HG02970 (cell line): ENCODE data around the gene CHL1.
A peak's percentile ranks its signal among the peaks of the same experiment; 100 is the strongest.

Experiments
- ATAC-seq: cut with Tn5 transposase; IDR thresholded peaks from one replicate; pipeline ENCODE4 v1.9.1; 2021; ENCODE audit warnings: mild to moderate bottlenecking, moderate library complexity, moderate number of reproducible peaks; ENCODE audit not compliant: unreplicated experiment, low FRiP score

The CHL1 gene

DNA sequence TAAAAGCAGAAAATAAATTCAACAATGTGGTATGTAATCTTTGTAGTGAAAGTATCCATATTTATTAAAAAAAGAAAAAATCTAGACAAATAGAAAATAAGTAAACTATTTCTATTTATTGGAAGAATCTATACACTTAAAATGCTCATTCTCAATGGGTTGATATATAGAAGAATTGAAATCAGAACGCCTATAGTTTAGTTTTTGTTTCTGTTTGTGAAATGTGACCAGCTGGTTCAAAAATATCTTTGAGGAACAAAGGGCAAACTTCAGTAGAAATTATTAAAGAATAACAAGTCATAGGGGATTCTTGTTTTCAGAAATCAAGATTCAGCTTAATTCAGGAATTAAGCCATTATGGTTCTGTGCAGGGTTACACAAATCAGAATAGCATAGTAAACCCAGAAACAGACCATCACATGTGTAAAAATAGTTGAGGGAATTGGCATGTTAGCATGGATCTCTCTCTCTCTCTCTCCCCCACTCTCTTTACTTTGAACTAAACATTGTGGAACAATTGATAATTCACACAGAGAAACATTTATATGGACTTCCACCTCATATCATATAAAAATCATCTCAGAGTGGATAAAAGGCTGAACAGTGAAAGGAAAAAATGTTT, 134.0 kb downstream of the CHL1 start:
- ATAC-seq, result no peak

DNA sequence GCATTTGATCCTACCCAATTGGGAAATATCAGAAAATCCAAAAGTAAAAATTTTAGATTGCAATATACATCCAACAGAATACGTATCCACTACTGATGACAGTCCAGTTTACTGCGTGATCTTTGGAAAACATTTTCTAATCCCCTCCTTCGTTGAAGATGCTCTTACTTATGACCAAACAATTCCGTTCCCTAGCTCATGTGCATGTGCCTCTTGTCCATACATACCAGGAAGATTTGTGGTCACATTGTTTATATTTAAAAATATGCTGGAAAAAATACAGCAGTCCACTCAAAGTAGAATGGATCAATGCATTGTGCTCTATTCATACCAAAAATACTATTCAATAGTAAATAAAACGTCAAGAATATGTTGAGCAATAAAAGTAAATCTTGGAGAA, 135.3 kb downstream of the CHL1 start:
- no peak for ATAC-seq

DNA sequence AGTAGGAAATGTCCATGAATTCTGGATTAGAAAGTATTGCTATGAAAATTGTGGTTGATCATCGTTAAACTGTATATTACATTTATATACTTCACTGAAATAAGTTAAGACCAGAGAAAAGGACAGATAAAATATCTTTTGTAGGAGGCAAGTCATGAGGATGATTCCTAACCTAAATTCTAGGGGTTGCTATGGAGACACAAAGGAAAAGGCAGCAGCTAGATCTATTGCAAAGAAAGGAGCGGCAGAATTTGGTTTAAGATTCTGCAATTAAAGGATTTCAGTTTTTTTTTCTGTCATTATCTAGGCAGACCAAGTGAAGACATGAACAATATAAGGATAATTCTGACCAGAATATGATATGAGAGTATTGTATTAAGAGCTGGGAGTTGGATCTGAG, 136.1 kb downstream of the CHL1 start:
- no peak for ATAC-seq

DNA sequence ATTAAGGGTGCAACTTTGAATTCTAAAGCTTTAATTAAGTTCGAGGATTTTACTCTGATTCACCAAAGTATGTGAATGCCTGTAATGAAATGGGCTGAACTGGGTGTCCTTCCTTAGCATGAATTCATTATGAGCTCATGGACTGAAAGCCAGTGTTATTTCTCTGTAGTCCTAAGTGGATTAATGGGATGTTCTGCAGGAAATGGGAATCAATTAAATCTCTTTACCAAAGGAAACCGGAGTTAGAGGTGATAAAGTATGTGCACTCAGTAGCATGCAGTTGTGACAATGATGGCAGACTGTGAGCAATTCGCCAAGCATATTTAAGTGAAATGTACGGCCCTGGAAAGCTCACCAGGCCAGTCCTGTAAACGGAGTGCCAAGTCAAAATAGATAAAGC, 138.7 kb downstream of the CHL1 start:
- ATAC-seq, result no peak

DNA sequence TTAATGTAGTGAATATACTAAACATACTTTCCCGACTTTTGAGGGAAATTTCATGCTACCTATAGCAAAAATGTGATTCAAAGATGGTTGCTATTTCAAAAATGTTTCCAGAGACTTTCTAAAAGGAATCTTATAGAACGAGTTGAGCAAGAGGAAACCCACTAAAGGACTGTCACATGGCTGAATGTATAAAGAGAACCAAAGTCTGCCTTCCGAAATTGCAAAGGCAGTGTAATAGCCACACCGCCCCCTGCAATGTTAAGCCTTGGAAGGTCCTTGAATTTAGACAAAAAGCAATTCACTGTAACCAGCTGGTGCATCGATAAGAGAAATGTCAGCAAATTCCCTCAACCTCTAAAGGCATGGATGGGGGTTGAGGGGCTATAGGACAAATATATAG, 142.8 kb downstream of the CHL1 start:
- ATAC-seq, result no peak

DNA sequence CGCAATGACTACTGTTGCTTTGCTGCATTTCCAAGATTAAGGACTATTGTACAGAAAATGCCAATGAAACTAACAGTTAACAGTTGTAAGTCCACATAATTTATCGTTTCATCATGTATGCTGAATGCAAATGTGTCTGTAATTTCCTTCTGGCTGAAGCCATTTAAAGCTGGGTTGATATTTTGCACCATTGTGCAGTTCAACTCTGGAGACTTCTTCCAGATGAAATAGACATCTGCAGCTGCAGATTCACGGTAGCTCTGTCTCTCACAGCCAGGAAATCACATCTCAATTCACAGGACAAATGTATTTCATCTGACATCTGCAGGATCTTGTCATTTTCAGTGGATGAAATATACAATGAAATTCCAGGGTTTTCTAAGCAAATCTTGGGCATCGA, 145.4 kb downstream of the CHL1 start:
- no peak for ATAC-seq

DNA sequence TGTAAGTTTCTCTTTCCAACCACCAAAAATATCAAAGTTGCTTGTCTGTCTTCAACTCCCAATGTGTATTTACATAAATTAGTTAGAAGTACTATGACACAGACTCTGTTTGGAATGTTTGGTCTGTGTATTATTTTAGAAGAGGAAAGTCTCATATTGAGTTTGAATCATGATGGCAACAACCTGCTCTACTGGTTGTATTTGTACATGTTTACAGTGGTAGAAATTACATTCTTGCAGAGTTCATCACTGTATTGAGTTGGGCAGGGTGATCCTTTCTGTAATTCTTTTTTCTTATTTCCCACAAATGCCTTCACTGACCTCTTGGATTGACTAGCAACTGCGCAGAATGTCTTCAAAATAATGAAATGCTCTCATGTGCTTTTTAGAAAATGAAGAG, 149.6 kb downstream of the CHL1 start:
- no peak for ATAC-seq

DNA sequence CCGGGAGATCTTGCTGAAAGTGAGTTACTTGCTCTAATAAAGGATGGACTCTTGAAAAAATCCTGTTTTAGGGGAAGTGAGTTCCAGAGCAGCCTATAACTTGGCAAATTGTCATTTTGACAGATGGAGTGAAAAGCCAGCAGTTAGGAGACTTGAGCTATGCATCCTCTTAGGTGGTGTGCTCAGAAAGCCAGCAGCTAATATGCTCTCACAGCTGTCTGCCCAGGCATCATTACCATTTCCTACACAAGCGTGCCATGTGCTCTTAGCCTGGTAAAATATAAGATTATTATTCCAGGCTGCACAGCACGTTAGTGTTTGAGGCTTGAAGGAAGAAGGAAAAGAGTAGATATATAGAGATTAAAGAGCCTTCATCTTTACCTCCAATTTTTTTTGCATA, 151.0 kb downstream of the CHL1 start:
- no peak for ATAC-seq

DNA sequence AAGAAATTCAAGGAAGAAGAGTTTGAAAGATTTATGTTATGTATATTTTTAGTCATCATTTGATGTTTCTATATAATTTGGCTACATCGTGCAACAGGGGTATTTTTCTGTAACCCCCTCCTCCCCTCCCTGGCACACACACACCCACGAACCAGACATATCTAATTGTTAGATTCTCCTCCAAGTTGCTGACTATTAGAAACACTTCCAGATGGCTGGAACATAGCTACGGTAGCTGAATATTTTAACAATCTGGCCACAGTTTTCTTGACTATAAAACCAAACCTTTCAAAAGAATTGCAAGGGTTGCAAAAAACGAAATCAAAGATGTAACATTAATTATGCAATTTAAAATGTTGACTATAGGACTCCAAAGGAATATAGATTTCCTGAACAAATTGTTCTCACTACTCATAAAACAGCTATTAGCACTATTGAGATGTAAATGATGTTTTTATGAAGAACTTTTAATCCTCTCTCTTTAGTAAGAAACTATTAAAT, 154.4 kb downstream of the CHL1 start:
- ATAC-seq, result no peak

DNA sequence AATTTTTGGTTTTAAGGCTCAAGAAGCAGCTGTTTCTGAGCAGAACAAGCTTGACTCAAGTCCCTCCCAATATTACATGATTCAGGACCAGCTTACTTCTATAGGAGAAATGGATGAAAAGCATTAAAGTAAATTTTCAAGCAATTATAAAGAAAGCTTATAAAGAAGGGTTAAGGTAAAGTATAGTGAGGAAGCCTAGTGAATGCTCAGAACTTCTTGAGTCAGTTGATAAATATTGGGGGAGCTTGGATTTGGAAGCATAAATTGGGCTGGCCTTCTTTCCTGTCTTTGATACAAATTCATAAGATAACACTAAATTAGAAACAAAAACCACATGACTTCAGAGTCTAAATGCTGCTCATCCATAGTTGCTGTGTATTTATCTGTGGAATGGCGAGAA, 156.0 kb downstream of the CHL1 start:
- ATAC-seq, result no peak

DNA sequence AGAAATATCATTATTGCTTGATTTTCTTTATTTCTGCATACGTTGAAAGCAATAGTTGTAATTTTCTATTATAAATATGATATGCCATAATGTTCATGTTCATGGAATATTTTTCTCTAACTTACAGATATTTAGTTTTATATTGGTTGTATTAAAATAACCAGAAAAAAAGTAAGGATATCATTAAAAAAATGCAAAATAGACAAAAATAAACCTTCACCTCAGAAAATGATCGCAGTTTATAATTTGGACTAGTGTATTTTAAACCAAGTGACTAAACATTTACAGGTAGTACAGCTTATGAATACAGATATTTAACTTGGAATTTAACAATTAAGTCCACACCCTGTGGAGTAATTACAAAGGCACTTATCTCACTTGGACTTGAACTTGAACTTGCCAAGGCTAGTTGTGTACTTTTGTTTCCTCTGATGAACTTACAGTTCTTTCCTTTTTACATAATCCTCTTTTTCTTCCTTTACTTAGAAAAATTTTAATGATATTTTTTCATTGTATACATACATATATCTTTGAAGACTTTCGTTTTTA, 156.7 kb downstream of the CHL1 start:
- ATAC-seq, result no peak

DNA sequence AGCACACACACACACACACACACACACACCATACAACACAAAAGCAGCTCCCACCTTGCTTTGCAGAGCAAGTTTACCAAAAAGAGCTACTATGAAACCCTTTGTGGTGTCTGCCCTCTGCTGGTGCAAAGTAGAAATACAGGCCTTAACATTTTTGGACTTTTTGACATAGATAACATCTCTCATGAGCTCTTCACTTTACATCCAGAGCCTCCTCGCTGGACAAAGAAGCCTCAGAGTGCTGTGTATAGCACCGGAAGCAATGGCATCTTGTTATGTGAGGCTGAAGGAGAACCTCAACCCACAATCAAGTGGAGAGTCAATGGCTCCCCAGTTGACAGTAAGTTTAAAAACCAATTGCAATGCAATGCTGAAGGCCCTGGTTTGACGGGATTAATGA, 157.9 kb downstream of the CHL1 start:
- ATAC-seq, result no peak

DNA sequence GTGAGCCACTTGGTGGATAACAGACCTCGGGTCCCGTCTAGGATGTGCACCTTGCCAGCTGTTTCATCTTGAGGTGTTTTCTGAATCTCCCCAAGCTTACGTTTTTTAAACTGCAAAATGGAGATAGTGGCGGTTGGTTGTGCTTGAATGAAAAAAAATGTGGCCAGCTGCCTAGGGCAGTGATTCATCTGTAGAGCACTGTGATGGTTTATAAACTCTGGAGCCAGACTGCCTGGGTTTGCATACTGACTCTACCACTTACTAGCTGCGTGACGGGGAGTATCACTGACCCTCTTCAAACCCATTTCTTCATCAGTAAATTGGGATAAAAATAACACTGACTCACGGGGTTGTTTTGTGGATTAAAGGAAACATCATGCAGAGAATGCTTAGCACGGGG, 159.1 kb downstream of the CHL1 start:
- no peak for ATAC-seq

DNA sequence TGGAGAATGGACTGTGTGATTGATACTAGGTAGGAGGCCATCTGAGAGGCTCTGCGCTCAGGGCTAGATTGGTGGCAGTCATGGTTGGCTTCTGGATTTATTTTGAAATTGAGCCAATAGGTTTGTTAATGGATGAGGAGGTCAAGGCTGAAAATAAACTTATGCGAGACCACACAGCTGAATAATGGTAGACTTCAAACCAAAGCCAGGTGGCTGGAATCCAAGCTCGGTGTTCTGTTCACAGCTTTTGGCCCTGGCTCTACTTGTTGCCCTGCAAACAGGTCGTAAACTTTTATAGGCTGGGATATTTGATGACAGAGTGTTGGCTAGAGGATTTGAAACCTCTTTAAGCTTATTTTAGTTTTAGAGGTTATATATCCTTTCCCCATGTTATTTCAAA, 160.4 kb downstream of the CHL1 start:
- no peak for ATAC-seq

DNA sequence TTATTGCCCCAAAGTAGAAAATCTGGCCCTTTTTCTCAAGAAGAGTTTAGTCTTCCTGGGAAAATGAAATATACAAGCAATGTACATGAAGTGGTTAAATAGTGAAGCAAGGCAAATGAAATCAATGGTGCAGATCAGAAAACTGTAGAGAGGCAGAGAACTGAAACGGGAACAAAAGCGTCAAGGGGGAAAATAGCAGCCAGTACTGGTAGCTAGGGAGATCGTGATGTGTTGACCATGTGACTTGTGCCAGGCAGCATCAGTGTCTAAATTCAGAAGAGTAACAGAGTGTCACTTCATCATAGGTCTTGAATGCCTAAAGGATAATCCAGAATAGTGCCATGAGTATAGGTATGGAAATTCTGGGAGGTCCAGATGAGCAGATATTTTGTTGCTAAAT, 163.1 kb downstream of the CHL1 start:
- ATAC-seq, result no peak

DNA sequence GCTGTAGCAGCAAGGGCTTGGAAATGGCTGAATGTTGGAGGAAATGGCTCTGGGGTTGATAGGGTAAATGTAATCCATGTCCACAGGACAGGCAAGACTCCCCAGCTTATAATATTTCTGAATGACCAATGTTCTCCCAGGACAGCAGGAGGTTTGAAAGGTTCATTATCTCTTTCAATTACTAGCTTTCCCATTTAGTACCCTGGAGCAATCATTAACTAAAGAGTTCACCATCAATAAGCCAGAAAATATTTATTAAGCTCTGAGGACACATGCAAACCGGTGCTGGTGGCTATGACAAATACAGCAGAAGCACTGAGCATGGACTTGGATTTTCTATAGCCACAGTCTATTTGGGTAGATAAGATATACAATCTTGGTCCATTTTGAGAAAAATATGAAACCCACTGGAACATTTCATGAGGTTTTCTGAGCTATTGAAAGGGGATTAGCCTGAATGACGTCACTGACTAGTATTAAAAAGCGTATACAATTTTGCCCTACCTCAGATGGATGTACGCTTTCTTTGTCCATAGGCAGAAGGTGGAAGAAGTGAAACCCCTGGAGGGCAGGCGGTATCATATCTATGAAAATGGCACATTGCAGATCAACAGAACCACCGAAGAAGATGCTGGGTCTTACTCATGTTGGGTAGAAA, 166.2 kb downstream of the CHL1 start:
- ATAC-seq, result no peak

DNA sequence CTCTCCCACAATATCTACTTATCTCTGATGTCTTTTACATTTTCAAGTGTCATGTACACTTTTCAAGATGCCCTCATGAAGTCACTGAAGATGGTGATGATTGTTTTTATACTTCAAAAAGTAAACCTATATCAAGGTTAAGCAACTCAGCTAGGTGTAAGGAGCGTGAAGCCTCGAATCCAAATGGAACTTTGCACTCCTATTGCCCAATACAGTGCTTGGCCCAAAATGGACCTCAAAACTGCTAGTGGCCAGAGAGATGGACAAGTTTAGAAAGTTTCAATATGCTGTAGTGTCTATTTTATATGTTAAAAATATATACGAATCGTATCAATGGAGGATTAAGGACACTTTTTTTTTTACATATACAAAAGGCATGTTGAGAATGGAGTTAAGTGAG, 167.7 kb downstream of the CHL1 start:
- ATAC-seq, result no peak

DNA sequence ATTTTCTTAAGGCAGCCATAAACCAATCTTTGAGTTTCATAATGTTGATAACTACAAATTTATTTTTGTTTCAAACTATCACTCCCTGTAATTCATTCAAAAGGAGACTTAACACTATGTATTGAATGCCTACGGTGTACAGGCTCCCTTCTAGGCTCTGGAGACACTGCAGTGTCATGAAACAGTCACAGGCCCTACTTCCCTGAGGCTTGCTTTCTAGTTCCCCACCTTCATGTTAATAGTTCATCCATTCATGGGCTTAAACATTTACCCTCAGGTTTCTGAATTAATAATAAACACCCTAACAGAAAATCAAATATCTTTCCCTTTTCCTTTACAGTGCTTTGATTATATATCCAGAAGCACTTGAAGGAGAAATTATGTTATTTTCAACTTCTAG, 168.7 kb downstream of the CHL1 start:
- peak; percentile 51 for ATAC-seq

DNA sequence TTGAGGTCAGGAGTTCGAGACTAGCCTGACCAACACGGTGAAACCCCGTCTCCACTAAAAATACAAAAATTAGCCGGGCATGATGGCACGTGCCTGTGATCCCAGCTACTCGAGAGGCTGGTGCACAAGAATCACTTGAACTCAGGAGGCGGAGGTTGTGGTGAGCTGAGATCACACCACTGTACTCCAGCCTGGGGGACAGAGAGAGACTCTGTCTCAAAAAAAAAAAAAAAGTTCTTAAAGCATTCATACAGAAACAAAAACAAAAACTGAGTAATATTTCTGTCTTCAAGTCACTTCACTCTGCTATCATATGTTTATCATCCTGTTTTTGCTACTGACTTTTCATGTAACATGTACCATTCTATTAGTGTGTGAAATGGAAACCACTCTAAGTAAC, 169.7 kb downstream of the CHL1 start:
- ATAC-seq, result peak; percentile 87

DNA sequence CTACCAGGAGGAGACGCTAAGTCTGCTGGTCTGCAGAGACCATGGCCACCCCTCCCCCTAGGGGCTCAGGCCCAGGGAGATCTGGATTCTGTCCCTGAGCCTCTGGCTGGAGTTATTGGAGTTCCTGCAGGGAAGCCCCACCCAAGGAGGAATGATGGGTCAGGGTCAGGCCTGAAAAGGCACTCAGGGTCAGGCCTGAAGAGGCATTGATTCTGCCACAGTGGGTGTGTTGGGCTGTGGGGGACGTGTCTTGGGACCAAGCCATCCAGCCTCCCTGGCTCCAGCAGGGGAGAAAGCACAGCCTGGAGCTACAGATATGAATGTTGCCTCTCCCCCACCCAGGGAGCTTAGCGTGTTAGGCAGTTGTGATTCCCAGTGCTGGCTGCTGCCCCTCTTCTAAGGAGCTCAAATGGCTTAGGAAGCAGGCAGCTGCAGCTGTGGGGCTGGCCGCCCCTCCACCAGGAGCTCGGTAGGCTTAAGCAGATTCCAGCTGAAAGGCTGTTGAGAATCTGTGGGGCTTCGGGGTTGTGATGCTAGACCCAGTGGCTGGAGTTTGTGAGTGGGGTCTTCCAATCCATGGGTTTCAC, 176.7 kb downstream of the CHL1 start:
- no peak for ATAC-seq

DNA sequence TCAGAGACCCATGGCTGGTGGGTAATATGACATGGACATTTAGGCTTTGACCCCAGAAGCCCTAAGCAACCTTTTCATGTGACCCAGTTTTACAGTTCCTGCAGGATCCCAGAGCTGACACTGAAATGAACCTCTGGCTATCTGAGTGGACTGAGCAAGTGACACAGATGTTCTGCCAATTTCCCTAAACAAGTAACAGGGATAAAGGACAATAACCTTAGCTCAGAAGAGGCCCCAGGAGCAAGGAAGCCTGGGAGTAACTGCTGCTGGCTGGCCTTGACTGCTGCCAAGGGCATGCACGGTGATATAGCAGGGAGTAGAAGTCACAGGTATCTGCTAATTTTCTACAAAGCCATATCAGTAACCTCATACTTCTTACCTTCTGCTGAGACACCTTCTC, 177.9 kb downstream of the CHL1 start:
- no peak for ATAC-seq

DNA sequence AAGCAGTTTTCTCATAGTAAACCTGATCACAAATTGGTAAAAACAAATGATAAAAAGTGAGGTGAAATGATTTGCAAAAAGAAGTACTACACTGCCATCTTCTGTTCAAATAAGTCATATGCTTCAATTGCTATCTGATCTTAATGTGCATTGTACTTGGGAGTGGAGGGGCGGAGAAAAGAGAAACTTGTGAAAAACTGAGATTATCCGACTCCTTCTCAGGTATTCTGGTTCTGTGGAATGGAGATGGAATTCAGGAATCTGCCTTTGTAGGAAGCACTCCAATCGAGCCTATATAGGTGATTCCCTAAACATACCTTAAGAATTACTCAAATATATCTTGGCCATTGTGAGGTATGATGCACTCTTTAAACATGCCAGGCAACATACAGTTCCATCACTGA, 180.6 kb downstream of the CHL1 start:
- no peak for ATAC-seq
